ENCODE data around the gene LRRC7.

The LRRC7 gene

GRCh38 chr1:69976896-69977295 lies 409.2 kb downstream of the LRRC7 start:
- no peak overlapping the region for H2AFZ ChIP-seq (ENCODE audit: low read depth, low read length)
- H3K9me3 ChIP-seq (ENCODE audit: insufficient read depth, low read length, severe bottlenecking), result no peaks in the 10 kb centered on the region
- no peaks in the 10 kb centered on the region for H3K36me3 ChIP-seq (ENCODE audit: insufficient read depth, low read length)
- H3K4me1 ChIP-seq (ENCODE audit: insufficient read depth, low read length), result no peaks in the 10 kb centered on the region
- no peaks in the 10 kb centered on the region for H4K20me1 ChIP-seq (ENCODE audit: insufficient read depth, low read length)
- H3K27me3 ChIP-seq (ENCODE audit: insufficient read depth, low read length, poor library complexity), result no peaks in the 10 kb centered on the region
- H3K9ac ChIP-seq (ENCODE audit: low read depth, low read length), result no peak overlapping the region
- DNase-seq, result no peak
- no peak overlapping the region for H3K4me2 ChIP-seq (ENCODE audit: insufficient read depth, low read length)
- H3K27ac ChIP-seq (ENCODE audit: low read length), result no peak overlapping the region
- no peak overlapping the region for H3K4me3 ChIP-seq (ENCODE audit: low read depth in 1 of 2, low read length in 2 of 2)
- TF ChIP-seq CTCF (IDR thresholded peaks at IDR 0.05; ENCODE audit: borderline replicate concordance, extremely low read depth, low read length, poor library complexity, severe bottlenecking), result no peak
- no peak for TF ChIP-seq EZH2 (IDR thresholded peaks at IDR 0.05; ENCODE audit: borderline replicate concordance, low read depth, low read length, severe bottlenecking)
- no peaks in the 10 kb centered on the region for H3K79me2 ChIP-seq (ENCODE audit: insufficient read depth, low read length)
- ATAC-seq (ENCODE audit: insufficient read depth, low read depth), result no peak

- Histone ChIP-seq H3K4me2 (ENCODE audit: insufficient read depth, low read length) (no peak overlapping the region), H2AFZ (ENCODE audit: low read depth, low read length) (no peak overlapping the region), H3K4me3 (ENCODE audit: low read depth in 1 of 2, low read length in 2 of 2) (no peak overlapping the region), H3K9ac (ENCODE audit: low read depth, low read length) (no peak overlapping the region), H3K9me3 (ENCODE audit: insufficient read depth, low read length, severe bottlenecking) (no peaks in the 10 kb centered on the region), H3K27ac (ENCODE audit: low read length) (no peak overlapping the region), H3K27me3 (ENCODE audit: insufficient read depth, low read length, poor library complexity) (no peaks in the 10 kb centered on the region), H3K79me2 (ENCODE audit: insufficient read depth, low read length) (no peaks in the 10 kb centered on the region), H3K4me1 (ENCODE audit: insufficient read depth, low read length) (no peaks in the 10 kb centered on the region), H4K20me1 (ENCODE audit: insufficient read depth, low read length) (no peaks in the 10 kb centered on the region), H3K36me3 (ENCODE audit: insufficient read depth, low read length) (no peaks in the 10 kb centered on the region)
- DNase-seq, result no peak
- no peak for ATAC-seq (ENCODE audit: insufficient read depth, low read depth)
- no peak for TF ChIP-seq EZH2 (IDR thresholded peaks at IDR 0.05; ENCODE audit: borderline replicate concordance, low read depth, low read length, severe bottlenecking)
- no peak for TF ChIP-seq CTCF (IDR thresholded peaks at IDR 0.05; ENCODE audit: borderline replicate concordance, extremely low read depth, low read length, poor library complexity, severe bottlenecking)
Observed at GRCh38 chr1:69982992-69983391, 415.3 kb downstream of the LRRC7 start.

DNA sequence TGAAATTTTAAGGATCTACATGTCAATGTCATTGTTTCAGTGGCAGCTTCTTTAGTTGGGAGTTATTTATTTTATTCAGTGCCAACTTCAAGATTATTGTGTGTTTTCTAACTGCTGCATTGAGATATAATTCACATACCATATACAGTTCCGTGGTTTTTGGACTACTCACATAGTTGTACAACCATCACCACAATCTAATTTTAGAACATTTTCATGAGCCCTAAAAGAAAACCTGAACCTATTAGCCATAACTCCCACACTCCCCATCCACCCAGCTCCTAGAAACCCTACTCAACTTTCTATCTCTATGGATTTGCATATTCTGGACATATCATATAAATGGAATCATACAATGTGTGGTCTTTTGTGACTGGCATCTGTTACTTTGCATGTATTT lies 417.7 kb downstream of the LRRC7 start:
- Histone ChIP-seq H3K9ac (ENCODE audit: low read depth, low read length) (no peak overlapping the region), H3K9me3 (ENCODE audit: insufficient read depth, low read length, severe bottlenecking) (no peaks in the 10 kb centered on the region), H3K4me2 (ENCODE audit: insufficient read depth, low read length) (no peak overlapping the region), H3K27ac (ENCODE audit: low read length) (no peak overlapping the region), H4K20me1 (ENCODE audit: insufficient read depth, low read length) (no peaks in the 10 kb centered on the region), H3K4me3 (ENCODE audit: low read depth in 1 of 2, low read length in 2 of 2) (no peak overlapping the region), H2AFZ (ENCODE audit: low read depth, low read length) (no peak overlapping the region), H3K4me1 (ENCODE audit: insufficient read depth, low read length) (no peaks in the 10 kb centered on the region), H3K79me2 (ENCODE audit: insufficient read depth, low read length) (no peaks in the 10 kb centered on the region), H3K27me3 (ENCODE audit: insufficient read depth, low read length, poor library complexity) (no peaks in the 10 kb centered on the region), H3K36me3 (ENCODE audit: insufficient read depth, low read length) (no peaks in the 10 kb centered on the region)
- no peak for TF ChIP-seq EZH2 (IDR thresholded peaks at IDR 0.05; ENCODE audit: borderline replicate concordance, low read depth, low read length, severe bottlenecking)
- TF ChIP-seq CTCF (IDR thresholded peaks at IDR 0.05; ENCODE audit: borderline replicate concordance, extremely low read depth, low read length, poor library complexity, severe bottlenecking), result no peak
- DNase-seq (no peak), ATAC-seq (ENCODE audit: insufficient read depth, low read depth) (no peak)

GRCh38 chr1:69985901-69986439 lies 418.2 kb downstream of the LRRC7 start:
- Histone ChIP-seq H3K9me3 (ENCODE audit: insufficient read depth, low read length, severe bottlenecking) (no peaks in the 10 kb centered on the region), H3K4me2 (ENCODE audit: insufficient read depth, low read length) (no peak overlapping the region), H4K20me1 (ENCODE audit: insufficient read depth, low read length) (no peaks in the 10 kb centered on the region), H2AFZ (ENCODE audit: low read depth, low read length) (no peak overlapping the region), H3K9ac (ENCODE audit: low read depth, low read length) (no peak overlapping the region), H3K79me2 (ENCODE audit: insufficient read depth, low read length) (no peaks in the 10 kb centered on the region), H3K4me3 (ENCODE audit: low read depth in 1 of 2, low read length in 2 of 2) (no peak overlapping the region), H3K27me3 (ENCODE audit: insufficient read depth, low read length, poor library complexity) (no peaks in the 10 kb centered on the region), H3K4me1 (ENCODE audit: insufficient read depth, low read length) (no peaks in the 10 kb centered on the region), H3K36me3 (ENCODE audit: insufficient read depth, low read length) (no peaks in the 10 kb centered on the region), H3K27ac (ENCODE audit: low read length) (no peak overlapping the region)
- DNase-seq (no peak), ATAC-seq (ENCODE audit: insufficient read depth, low read depth) (no peak)
- TF ChIP-seq CTCF (IDR thresholded peaks at IDR 0.05; ENCODE audit: borderline replicate concordance, extremely low read depth, low read length, poor library complexity, severe bottlenecking), result no peak
- TF ChIP-seq EZH2 (IDR thresholded peaks at IDR 0.05; ENCODE audit: borderline replicate concordance, low read depth, low read length, severe bottlenecking), result no peak

Data from DND-41 (cell line).